CMK (cell line): Measurements from ENCODE around the gene FIGNL2.
"Not testable (repeated sequence)": the region's sequence is repeated elsewhere in the genome, so short reads cannot be mapped to it uniquely, and the experiment has no call there.

ENCODE experiments used
- DNase-seq: peaks from one replicate; pipeline ENCODE4 v3.0.0-alpha.2; 2010; ENCODE audit warnings: low read depth

FIGNL2 gene

DNA sequence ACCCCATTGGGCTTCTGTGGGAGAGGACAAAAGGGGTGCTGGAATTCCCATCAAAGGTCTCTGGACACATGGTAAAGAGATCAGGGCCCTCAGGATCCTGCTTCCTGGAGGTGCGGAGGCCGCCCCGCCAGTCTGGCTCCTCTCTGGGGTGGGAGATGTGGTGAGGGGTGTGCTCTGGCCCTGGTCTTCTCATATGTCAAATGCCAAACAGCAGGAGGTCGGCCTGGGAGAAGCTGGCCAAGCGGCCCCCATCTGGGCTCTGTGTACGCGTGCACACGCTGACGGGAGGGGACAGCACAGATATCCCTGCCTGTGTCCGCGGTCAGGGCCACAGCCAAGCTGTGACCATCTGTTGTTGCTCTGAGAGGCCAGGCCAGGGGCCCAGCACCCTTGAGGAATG lies 14.1 kb downstream of the FIGNL2 start:
- DNase-seq: no peak

GRCh38 chr12:51833448-51834227 lies 14.9 kb downstream of the FIGNL2 start:
- DNase-seq: no peak

DNA sequence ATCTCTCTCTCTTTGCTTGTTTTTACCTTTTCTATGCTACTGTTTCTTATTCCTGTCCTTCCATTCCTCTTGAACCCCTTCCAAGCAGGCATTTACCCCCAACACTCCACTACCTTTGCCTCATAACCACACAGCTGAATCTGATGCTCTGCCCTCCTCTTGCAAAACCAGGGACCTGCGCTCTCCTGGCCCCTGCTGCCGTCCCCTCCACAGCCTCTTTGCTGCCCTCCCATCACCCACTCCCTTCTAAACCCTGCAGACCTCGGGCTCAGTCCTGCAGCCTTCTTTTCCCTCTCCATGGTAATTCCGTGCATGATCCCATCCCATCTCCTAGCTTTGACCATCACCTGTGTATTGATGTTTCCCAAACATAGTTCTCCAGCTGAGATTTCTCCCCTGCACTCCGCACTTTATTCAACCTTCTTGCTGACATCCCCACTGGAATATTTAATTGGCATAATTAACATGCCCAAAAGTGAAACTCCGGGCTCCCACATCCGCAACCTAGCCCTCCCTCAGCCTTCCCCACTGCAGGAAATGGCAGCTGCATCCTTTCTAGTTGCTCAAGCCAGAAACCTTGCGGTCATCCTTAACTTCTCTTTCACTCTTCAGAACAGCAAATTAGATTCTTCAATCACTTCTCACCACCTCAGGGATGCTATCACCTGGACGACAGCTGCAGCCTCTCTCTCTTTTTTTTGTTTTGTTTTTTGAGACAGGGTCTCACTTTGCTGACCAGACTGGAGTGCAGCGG lies 16.0 kb downstream of the FIGNL2 start:
- no peak for DNase-seq

DNA sequence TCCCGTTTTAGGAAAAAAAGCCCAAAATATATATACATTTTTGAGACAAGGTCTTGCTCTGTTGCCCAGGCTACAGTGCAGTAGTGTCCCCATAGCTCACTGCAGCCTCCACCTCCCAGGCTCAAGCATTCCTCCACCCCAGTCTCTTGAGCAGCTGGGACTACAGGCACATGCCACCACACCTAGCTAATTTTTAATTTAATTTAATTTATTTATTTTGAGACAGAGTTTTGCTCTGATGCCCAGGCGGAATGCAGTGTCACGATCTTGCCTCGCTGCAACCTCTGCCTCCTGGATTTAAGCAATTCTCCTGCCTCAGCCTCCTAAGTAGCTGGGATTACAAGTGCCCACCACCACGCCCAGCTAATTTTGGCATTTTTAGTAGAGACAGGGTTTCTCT lies 16.7 kb downstream of the FIGNL2 start:
- not testable (repeated sequence) for DNase-seq

GRCh38 chr12:51829641-51830040 lies 18.9 kb downstream of the FIGNL2 start:
- DNase-seq: no peak

- DNase-seq: no peak
Observed at GRCh38 chr12:51829011-51829481, 19.5 kb downstream of the FIGNL2 start.

- DNase-seq: no peak
Observed at GRCh38 chr12:51827925-51828818, 20.3 kb downstream of the FIGNL2 start.

GRCh38 chr12:51826881-51827280 lies 21.6 kb downstream of the FIGNL2 start:
- DNase-seq: no peak

- DNase-seq: no peak
Observed at GRCh38 chr12:51825216-51825615, 23.3 kb downstream of the FIGNL2 start.

- DNase-seq: no peak
Observed at GRCh38 chr12:51823875-51824565, 24.5 kb downstream of the FIGNL2 start.

DNA sequence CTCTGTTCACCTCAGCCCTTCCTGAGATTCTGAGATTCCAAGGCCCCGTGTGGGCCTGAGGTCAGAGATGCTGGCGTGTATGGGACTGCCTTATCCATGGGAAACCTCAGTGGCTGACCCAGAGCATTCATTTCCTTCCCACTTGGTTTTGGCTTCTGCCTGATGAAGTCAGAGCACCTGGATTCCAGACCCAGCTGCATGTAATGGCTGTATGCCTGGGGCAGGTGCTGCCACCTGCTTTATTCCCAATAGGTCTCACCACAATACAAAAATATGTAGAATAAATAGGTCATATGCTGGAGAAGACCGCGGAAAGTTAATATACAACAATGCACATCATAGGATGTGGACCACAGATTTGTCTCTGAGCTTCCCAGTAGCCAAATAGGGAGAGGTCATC lies 25.6 kb downstream of the FIGNL2 start:
- no peak for DNase-seq

DNA sequence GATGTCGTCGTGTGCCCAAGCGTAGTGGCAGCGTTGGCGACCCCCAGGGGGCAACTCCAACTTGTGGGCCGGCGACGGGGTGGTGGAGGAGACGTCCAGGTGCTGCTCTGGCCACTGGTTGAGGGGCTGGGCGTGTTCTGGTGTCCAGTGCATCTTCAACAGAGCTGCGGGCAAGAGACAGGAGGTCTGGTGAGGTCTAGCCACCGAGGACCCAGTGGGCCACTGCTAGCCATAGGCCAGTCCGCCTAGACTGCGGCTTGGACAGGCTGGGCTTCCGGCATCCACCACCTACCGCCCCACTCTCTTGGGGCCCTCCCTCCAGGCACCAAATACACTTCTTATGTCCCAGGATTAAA lies 26.3 kb downstream of the FIGNL2 start:
- no peak for DNase-seq

DNA sequence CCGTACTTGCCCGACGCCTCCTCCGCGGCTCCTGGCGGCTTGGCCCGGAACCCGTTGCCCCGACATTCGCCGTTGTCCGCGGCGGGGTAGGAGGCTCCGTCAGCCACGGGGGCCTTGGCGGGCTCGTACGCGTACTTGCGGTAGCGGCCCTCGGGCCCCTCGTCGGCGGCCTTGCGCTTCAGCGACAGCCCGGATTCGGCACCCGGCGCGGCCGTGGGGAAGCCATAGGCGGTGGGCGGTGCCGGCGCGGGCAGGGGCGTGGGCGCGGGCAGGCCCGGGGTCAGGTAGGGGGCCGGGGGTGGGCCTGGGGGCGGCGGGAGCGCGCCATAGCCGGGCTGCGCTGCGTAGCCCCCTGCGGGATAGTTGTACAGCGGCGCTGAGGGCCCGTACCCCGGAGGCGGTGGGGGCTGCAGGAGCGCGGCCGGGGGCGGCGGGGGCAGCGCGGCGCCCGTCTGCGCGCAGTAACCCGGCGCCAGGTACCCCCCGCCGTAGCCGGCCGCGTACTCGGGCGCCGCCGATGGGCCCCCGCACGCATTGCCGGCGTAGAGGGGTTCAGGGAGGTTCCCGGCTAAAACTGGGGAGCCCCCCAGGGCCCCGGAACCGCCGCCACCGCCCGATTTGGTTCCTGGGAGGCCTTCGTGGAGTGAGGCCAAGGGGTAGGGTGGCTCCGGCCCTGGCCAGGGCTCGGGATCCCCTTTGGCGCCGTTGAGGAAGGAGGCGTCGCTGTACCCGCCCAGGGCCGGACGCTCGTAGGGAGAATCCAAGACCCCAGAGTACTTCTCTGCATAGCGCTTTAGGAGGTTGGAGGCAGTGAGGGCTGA lies 26.9 kb downstream of the FIGNL2 start:
- no peak for DNase-seq

- no peak for DNase-seq
Observed at GRCh38 chr12:51820526-51821439, 27.7 kb downstream of the FIGNL2 start.

GRCh38 chr12:51819736-51820525 lies 28.6 kb downstream of the FIGNL2 start:
- no peak for DNase-seq

DNA sequence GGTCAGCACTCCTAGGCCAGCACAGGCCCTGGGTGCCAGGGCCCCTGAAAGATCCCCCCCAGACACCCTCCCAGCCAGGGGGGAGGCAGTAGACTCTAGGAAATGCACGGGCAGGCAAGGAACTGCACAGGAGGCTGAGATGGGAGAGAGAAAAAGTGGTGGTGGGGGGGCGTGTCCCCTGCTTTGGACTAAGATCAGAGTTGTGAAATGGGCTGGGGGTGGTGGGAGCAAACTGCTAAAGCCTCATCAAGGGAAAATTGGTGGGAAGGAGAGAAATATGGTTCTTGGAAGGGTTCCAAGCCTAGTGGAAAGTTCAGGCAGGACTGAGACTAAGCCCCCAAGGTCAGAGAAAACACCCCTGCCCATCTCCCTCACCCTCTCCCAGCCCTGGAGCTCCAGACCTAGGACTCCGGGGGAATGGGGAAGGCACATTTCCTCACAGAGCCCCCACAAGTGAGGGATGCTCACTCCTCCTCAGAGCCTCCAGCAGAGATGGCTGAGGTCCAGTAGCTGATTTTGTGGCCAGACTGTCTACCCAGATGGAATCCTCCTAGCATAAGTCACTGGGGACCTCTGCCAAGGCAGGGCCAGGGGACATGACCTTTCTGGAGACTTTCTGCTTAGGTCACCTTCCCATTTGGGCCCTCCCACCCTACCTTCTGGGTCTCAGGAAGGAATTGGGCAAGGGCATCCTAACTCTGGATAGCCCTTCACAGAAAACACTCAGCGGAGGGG lies 29.8 kb downstream of the FIGNL2 start:
- DNase-seq: no peak

DNA sequence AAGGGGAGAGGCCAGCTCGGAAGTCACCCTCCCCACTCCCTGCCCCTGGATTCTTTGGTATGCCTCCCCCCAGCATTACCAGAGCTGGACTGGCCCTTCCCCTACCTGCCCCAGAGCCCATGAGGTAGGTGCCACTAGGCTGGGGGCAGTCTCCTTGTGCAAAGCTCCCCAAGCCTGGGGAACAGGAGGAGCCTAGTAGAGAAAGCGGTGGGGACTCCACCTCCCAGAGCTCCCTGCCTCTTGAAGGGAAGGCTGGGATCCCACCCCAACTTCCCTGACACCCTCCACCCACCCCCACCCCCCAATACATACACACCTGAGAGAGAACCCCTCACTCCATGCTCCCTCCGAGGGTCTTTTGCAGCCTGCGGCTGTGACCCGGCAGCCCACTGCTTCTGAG lies 30.4 kb downstream of the FIGNL2 start:
- no peak for DNase-seq
